HG02981 (cell line): Measurements from ENCODE around the gene NELL1.

ENCODE experiments used
- ATAC-seq: cut with Tn5 transposase; IDR thresholded peaks from one replicate; pipeline ENCODE4 v1.9.1; 2021; ENCODE audit warnings: mild to moderate bottlenecking, moderate library complexity; ENCODE audit not compliant: unreplicated experiment

NELL1 gene

DNA sequence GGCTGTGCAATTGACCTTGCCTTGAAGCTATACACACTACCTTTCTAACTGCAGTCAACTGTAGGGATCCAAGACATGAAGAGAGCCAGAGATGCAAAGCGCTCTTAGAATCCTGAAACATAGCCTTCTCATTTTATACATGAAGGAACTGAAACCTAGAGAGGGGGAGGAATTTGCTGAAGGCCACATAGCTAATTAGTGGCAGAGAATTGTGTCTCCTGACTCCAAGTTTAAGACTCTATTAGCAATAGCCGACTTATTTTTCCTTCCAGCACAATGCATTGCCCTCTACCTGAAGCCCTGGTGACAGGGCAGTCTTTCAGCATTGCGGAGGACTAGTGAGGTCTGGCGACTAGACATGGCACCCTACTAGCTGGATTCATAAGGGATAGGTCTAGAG lies 796.5 kb downstream of the NELL1 start:
- ATAC-seq = no peak

DNA sequence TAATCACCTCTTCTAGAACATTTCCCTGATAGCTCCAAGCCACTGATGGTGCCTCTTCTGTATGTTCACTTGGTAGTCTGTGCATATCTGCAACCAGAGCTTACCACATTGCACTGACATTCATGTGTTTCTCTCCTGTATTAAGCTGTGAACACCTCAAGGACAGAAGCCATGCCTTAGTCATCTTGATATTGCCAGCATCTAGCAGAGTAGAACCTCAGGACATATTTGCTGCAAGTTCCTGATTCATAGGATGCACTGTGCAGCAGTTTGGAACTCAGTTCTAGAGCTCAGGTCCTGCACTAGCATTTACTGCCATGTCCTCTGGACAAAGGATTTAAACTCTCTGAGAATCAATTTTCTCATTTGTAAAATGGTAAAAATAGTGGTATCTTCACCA lies 801.1 kb downstream of the NELL1 start:
- ATAC-seq = no peak

GRCh38 chr11:21472261-21472660 lies 802.9 kb downstream of the NELL1 start:
- ATAC-seq = no peak

GRCh38 chr11:21474529-21474928 lies 805.1 kb downstream of the NELL1 start:
- no peak for ATAC-seq

DNA sequence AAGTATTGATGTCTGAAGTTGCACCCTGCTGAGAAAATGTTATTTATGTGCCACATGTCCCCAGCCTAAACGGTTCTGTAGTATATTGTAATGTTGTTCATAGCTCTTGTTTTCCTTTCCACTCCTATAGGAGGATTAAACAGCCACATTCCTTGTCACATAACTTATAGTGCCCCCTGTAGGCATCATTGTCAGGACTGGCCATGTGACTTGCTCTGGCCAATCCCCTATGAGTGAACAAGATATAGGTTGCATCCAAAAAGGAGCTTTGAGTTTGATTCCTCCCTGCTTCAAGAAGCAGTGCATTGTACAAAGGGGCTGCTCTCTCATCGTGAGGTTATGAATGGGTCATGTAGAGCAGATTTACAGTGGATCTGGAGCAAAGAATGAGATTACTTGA lies 805.9 kb downstream of the NELL1 start:
- no peak for ATAC-seq

DNA sequence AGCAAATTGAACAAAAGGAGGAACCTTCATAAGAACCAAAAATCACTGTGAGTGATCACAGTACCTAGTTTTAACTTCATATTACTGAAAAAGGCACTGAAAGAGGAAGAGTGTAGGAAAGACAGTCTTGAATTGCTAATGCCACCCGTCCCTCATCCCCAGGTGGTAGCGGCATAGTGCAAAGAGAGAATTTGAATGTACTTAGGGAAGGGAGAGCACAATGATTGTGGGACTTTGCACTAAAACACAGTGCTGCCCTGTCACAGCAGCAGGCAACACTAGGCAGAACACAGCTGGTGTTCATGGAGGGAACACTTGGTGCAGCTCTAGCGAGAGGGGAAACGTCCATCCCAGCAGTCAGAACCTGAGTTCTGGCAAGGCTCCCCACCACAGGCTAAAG lies 807.2 kb downstream of the NELL1 start:
- no peak for ATAC-seq

DNA sequence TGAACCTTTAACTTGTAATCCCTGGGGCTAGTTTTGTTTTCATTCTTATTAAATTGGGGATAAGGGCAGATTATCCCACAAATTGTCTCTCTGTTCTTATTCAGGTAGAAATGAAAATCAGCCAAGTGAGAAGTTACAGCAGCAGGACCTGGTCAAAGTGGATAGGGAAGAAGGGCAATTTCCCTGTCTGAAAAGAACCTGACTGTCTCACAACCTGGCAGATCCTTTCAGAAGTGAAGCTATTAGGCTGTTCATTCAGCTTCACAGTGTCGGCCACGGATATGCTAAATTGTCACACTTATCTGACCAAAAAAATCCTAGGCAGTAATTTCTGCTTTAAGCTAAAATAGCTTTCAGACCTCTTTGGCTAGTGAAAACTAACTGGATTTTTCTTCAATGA lies 810.9 kb downstream of the NELL1 start:
- ATAC-seq = no peak

DNA sequence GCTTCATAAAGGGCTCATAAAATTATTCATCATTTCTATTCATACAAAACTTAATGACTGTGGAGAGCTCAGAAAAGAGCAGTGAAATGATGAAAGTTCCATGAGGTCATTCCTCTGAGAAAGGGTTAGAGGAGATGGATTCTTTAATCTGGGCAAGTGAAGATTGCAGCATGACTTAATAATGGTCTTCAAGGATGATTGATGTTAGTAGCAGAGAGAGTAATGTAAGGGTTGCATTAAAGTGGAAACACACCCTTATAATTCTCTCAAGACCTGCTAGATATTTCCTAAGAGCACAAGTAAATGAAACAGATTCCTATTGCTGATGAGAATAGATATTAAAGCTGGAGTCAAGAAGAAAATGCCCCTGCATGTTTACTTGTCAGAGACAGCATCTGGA lies 811.9 kb downstream of the NELL1 start:
- ATAC-seq = no peak

DNA sequence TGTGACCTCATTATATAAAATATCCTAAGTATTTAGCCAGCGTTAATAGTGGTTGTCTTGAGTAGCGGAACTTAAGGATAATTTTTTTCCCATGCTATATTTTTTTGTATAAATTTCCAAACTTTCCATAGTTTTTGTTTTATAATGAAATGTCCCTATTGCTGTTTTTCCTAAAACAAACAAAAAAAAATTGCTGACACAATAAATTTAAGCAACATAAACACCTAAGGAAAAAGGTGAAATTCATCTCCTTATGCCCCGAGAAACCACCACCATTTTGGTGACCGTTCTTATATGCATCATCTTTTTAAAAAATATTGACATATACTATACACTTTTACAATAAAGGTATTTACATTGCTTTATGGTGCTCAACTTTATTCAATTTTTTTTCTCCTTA lies 814.7 kb downstream of the NELL1 start:
- no peak for ATAC-seq

GRCh38 chr11:21485006-21485405 lies 815.6 kb downstream of the NELL1 start:
- no peak for ATAC-seq

DNA sequence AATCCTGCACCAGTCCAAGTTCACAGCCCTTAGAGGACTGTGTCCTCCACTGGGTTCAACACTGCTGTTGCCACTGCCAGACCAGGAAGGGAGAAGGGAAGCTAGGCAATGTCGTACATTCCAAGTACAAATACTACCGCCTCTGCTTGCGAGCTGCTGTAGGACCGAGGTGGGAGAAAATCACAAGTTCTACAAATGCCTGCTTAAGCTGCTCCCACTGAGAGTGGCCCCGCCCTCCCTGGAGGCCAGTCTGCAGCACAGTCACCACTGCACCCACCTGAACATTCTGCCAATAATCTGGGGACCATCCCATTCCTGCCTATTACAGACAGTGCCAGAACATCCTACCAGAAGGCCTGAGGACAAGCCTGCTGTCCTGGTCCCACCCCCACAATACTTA lies 816.0 kb downstream of the NELL1 start:
- no peak for ATAC-seq

- no peak for ATAC-seq
These were observed 820.2 kb downstream of the NELL1 start for GRCh38 chr11:21489416-21490115.

- ATAC-seq = no peak
These were observed 823.5 kb downstream of the NELL1 start for GRCh38 chr11:21492931-21493330.

GRCh38 chr11:21494946-21495345 lies 825.6 kb downstream of the NELL1 start:
- ATAC-seq = no peak

GRCh38 chr11:21495879-21496278 lies 826.5 kb downstream of the NELL1 start:
- no peak for ATAC-seq

DNA sequence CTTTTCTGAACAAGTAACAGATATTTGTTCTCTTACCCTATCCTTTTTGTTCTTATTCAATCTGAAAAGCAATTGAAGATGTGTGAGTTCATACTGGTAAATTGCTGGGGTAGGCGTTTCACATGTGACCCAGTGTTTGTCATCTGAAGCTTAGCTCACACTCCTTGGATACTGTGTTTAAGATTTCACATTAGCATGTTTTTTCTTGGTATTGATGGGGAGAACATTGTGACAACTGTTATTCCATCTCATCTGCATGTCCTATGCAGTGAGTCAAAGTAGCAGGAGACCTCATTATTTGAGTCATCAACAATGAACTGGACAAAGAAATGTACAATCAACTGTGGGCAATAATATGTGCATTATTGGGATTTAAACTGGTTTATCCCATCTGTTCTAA lies 831.9 kb downstream of the NELL1 start:
- ATAC-seq = no peak

DNA sequence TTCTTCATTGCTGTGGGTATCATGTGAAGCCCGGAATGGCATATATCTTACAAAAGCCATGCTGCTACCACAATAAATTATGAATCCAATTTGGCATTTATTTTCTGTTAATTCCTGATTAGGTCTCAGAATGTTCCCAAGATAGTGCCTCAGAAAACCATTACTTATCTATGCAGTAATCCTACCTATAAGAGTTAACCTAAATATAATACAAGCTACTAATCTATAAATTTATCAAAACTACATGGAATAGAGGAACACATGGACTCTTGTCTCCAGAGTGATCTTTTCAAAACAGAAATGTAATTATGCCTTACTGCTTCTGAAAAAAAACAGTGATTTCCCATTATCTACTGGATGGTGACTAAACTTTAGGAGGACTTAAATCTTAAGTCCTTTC lies 835.7 kb downstream of the NELL1 start:
- no peak for ATAC-seq

DNA sequence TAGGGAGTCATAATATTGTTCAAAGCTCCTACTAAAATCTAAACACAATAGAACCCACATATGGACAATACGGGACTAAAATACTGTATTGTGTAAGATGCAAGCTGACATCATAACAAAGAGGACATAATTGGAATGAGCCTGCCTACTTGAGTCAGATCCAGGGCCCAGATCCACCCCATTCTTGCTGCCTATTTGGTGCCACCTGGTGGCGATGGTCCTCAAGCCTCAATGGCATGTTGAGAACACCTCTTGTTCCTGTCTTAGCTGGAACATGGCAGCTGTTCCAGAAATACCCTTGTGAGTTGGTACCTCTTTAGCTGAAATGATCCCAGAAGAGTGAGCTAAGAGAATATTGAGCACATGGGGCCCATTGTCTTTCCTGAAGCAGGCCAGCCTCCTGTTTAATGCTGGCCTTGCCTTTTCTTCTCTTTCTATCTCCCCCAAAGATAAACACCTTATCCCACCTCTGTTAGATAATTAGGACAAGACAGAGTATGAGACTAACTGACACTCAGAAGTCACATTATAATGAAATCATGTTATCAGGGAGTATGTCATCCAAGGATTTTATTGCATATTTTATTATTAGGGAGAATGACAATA lies 842.6 kb downstream of the NELL1 start:
- peak; percentile 90 for ATAC-seq

DNA sequence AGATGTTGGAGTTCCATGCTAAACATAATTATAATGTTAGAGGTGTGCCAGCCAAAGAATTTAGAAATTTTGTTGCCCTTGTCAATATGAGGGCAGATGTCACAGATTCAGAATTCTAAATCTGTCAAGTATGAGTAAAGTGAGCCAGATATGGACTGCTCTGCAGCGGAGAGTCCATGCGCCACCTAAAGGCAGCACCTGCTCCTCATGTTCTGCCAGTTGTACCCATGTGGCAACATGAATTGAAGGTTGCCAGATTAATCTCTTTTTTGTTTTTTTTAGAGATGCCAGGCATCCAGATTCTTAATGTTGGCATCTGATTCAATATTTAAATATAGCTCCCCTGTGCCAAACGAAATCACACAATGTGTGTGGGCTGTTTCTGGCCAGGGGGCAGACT lies 844.9 kb downstream of the NELL1 start:
- no peak for ATAC-seq

GRCh38 chr11:21520244-21520643 lies 850.9 kb downstream of the NELL1 start:
- ATAC-seq = no peak

DNA sequence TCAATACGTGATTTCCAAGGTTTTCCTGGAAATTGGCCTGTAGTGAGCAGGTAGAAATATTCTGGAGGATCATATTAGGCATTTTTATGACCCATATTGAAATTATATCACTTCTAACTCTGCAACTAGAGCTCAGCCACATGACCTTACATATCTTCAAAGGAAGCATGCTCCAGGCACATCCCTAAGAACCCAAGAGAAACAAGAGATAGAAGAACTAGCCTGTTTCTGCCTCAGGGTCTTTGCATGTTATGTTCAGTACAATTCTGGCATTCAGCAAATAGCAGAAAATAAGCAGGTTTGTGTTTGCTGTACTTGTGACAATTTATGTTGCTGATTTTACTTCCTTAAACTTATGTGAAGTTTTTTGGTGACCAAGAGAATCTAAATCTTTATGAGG lies 859.8 kb downstream of the NELL1 start:
- ATAC-seq = no peak

DNA sequence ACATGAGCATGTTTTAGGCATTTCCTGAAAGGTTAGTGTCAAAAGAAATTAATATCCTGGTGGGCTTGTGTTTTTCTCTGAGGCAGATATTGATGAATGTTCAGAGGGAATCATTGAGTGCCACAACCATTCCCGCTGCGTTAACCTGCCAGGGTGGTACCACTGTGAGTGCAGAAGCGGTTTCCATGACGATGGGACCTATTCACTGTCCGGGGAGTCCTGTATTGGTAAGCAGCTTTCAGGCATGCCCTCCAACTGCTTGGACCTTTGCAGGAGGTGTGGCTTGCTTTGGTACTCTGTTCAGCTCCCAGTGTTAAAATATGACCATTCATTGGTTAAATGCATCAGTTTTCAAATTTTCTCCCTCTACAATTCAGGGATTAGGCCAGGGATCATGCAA lies 864.9 kb downstream of the NELL1 start:
- no peak for ATAC-seq

DNA sequence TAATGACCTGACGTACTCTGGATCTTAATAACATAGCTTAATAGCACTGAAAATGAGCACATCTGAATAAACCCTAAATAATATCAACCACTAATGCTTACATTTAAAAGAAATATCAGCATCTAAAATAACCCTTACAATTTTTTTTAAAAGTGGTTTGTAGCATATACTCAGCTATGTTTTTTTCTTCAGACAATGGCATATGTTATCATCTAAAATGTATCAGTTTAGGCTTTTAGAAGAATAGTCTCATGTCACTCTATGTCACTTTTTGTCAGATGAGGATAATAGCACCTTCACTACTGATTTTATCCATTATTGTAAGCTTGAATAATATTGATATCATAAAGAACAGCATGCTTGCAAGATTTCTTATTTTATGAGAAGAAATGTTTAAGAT lies 868.6 kb downstream of the NELL1 start:
- no peak for ATAC-seq
